GM12874 (cell line): ENCODE measurements around the gene HRH2.

Source experiments
- TF ChIP-seq, protein P1 (sequence below): IDR thresholded peaks from 2 replicates; pipeline ENCODE4 v1.5.1; 2011; ENCODE audit warnings: low read depth, mild to moderate bottlenecking, control low read depth, low read length, moderate library complexity; ENCODE audit not compliant: insufficient read depth

Gene HRH2

DNA sequence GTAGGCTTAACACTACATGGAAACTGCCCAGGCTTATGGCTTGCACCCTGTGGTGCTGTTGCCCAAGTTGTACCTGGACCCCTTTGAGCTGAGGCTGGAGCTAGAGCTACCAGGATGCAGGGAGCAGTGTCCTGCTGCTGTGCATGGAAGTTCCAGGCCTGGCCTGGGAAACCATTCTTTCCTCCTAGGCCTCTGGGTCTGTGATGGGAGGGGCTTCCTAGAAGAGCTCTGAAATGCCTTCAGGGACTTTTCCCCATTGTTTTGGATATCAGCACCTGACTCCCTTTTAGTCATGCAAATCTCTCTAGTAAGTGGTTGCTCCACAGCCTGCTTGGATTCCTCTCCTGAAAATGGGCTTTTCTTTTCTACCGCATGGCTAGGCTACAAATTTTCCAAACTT is 7.9 kb upstream of the HRH2 start:
- TF ChIP-seq, protein P1, sequence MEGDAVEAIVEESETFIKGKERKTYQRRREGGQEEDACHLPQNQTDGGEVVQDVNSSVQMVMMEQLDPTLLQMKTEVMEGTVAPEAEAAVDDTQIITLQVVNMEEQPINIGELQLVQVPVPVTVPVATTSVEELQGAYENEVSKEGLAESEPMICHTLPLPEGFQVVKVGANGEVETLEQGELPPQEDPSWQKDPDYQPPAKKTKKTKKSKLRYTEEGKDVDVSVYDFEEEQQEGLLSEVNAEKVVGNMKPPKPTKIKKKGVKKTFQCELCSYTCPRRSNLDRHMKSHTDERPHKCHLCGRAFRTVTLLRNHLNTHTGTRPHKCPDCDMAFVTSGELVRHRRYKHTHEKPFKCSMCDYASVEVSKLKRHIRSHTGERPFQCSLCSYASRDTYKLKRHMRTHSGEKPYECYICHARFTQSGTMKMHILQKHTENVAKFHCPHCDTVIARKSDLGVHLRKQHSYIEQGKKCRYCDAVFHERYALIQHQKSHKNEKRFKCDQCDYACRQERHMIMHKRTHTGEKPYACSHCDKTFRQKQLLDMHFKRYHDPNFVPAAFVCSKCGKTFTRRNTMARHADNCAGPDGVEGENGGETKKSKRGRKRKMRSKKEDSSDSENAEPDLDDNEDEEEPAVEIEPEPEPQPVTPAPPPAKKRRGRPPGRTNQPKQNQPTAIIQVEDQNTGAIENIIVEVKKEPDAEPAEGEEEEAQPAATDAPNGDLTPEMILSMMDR: no peak

DNA sequence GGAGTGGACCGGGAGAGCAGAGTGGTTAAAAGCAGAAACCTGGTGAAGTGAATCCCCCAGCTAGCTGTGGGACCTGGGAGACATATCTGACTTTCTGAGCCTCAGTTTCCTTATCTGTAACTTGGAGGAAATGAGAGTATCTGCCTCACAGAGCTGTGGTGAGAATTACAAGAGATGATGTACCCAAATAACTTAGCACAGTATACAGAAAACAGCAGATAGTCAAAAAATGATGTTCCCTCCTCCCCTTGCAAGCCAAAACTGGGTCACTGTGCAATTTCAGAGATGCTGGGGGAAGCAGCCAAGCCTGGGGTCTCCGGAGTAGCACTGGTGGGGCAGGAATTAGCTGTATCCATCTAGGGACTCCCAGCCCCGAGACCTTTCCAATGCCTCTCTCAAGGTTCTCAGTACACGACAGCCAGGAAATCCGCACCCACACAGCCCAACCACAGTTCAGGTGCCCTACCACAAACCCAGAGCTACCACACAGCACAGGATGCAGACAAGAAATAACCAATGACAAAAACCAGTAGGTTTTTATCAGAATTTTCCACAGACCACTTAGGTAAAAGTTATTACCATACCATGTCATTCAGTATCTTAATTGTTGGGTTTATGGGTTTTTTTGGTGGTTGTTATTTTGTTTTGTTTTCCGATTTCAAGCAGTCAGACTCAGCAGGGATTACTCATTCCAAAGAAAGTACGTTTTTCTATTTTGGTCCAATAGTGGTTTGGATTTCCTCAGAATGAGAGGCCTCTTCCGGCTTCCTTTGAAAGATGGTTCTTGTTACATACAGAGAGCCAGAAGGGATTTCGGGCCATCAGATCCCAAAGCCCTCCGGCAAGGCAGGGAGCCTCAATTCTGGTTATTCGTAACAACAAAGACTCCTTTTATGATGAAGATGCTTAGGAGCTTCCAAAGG is 4.9 kb upstream of the HRH2 start:
- TF ChIP-seq, protein P1: no peak

GRCh38 chr5:175653763-175654162 is 4.1 kb upstream of the HRH2 start:
- TF ChIP-seq, protein P1: no peak

GRCh38 chr5:175654339-175654738 is 3.5 kb upstream of the HRH2 start:
- TF ChIP-seq, protein P1: no peak

DNA sequence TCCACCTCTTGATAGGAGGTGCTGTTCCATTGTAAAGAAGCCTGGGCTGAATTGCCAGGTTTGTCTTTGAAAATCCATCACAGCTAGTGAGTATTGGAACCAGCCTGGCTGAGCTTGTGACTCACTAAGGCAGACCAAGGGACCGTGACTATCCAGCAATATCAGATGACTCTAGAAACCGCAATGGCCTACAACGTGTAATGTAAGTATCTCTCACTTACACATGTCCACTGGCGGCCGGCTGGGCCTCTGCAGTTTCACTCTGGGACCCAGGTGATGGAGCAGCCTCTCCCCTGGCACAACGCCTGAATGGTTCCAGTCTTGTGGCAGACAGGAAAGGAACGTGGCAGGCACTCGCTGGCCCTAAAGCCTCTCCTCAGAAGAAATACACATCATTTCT is 3.1 kb upstream of the HRH2 start:
- TF ChIP-seq, protein P1: no peak

DNA sequence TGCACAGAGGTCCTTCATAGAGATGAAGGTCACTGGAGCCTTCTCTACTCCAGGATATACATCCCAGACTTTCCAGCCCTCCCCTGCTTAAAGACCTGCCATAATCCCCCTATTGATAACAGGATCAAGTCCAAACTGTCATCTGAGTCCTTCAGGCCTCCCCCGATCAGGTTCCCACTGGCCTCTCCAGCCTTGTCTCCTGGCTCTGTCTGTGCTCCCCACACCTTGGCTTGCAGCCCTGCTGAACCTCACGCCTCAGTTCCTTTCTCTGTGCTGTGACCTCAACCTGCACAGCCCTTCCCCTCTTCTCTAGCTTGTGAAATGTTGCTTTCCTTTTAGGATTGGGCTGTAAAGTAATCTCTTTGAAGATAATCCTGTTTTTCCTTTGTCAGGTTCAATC is 2.5 kb upstream of the HRH2 start:
- TF ChIP-seq, protein P1: no peak

GRCh38 chr5:175656966-175657365 is 905 bp upstream of the HRH2 start:
- TF ChIP-seq, protein P1: no peak
